GM06990 (cell line): ENCODE data around the gene ELMO1.

Source experiments
- DNase-seq: peaks from one replicate; pipeline ENCODE4 v3.0.0-alpha.2; 2011; ENCODE audit not compliant: insufficient read length; ENCODE audit errors: extremely low read depth
- H3K27me3 ChIP-seq: replicated peaks from 2 replicates; pipeline ENCODE4 v1.6.0; 2011; ENCODE audit warnings: low read length; ENCODE audit not compliant: control insufficient read depth, insufficient read depth
- H3K36me3 ChIP-seq: 2 replicates; pipeline ENCODE4 v1.5.1; 2011; ENCODE audit warnings: low read length; ENCODE audit not compliant: control insufficient read depth, insufficient read depth
- H3K4me3 ChIP-seq: replicated peaks from 2 replicates; pipeline ENCODE4 v1.5.1; 2011; ENCODE audit warnings: low read depth, mild to moderate bottlenecking, control low read depth, low read length
- TF ChIP-seq, protein P1 (sequence below): IDR thresholded peaks from 2 replicates; pipeline ENCODE4 v1.5.1; 2011; ENCODE audit warnings: low read length, control low read depth, mild to moderate bottlenecking, inconsistent platforms; ENCODE audit not compliant: insufficient read depth, poor library complexity, severe bottlenecking

The ELMO1 gene

DNA sequence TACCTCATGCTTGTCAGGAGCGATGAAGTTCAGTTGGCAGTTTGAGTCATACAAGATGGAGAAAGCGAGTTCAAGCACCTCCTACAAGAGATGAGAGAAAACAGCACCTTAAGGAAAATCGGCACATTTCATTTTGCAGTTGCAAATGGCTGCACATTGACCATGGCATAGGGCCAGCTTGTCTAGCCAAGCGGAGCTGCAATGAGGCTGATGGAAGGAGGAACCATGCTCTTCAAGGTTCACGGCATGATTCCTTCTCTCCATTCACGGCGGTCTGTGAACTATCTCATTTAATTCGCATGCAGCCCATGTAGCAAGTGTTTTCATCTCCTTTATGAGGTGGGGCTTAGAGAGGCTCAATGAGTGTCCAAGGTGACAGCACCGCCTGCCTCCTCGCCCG lies 587.0 kb downstream of the ELMO1 start:
- H3K36me3 ChIP-seq = peaks cover 22% of the 10 kb centered on the region
- TF ChIP-seq, protein P1, sequence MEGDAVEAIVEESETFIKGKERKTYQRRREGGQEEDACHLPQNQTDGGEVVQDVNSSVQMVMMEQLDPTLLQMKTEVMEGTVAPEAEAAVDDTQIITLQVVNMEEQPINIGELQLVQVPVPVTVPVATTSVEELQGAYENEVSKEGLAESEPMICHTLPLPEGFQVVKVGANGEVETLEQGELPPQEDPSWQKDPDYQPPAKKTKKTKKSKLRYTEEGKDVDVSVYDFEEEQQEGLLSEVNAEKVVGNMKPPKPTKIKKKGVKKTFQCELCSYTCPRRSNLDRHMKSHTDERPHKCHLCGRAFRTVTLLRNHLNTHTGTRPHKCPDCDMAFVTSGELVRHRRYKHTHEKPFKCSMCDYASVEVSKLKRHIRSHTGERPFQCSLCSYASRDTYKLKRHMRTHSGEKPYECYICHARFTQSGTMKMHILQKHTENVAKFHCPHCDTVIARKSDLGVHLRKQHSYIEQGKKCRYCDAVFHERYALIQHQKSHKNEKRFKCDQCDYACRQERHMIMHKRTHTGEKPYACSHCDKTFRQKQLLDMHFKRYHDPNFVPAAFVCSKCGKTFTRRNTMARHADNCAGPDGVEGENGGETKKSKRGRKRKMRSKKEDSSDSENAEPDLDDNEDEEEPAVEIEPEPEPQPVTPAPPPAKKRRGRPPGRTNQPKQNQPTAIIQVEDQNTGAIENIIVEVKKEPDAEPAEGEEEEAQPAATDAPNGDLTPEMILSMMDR = no peak
- no peak for DNase-seq

DNA sequence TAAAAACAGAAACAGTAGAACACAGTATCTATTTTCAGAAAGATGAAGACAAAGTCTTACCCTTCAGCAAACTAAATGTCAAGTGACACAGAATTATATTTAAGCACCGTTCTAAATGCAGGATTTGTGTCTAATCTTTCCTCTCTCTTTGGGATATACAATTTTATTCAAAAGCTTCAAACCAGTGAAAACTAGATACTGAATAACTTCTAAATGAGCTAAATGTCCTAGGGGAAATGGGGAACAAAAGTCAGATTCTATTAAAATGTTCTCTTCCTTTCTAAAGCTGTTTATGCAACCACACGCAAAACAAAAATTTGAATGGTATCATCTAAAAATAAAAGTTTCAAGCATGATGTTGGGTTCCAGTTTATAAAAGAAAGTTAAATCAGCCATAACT lies 588.0 kb downstream of the ELMO1 start:
- TF ChIP-seq, protein P1 = no peak
- no peaks in the 10 kb centered on the region for H3K27me3 ChIP-seq
- peaks cover 25% of the 10 kb centered on the region for H3K36me3 ChIP-seq
- DNase-seq = no peak
- H3K4me3 ChIP-seq = no peak overlapping the region

More for the DNA sequence above, 587.0 kb downstream of the ELMO1 start:
- H3K4me3 ChIP-seq = no peak overlapping the region
- H3K27me3 ChIP-seq = no peaks in the 10 kb centered on the region

GRCh38 chr7:36855330-36855729 lies 593.3 kb downstream of the ELMO1 start:
- Histone ChIP-seq H3K4me3 (no peak overlapping the region), H3K27me3 (no peaks in the 10 kb centered on the region), H3K36me3 (peaks cover 17% of the 10 kb centered on the region)
- no peak for DNase-seq
- TF ChIP-seq, protein P1 = no peak

- TF ChIP-seq, protein P1 = no peak
- DNase-seq = no peak
- Histone ChIP-seq H3K4me3 (no peak overlapping the region), H3K36me3 (peaks cover 16% of the 10 kb centered on the region), H3K27me3 (no peaks in the 10 kb centered on the region)
These were observed 594.0 kb downstream of the ELMO1 start for GRCh38 chr7:36854652-36855051.

- no peaks in the 10 kb centered on the region for H3K27me3 ChIP-seq
- TF ChIP-seq, protein P1 = no peak
- peaks cover 14% of the 10 kb centered on the region for H3K36me3 ChIP-seq
- H3K4me3 ChIP-seq = no peak overlapping the region
- no peak for DNase-seq
These were observed 595.7 kb downstream of the ELMO1 start for GRCh38 chr7:36852931-36853330.

DNA sequence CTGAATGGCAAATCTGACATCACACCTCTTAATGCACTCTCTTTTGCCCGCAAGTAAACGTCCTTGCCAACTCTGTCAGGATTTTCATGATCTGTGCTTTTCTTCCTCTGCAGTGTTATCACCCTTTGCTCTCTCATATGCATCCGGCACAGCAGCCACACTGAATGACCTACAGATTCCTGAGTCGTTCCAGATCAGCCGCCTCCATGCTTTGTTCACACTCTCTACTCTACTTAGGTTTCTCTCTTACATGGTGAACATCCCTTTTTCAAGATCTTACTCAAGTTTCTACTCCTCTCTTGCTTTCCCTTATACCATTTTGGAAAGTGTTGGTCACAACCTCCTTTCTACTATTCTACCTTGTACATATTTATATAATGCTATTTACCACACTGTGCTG lies 596.6 kb downstream of the ELMO1 start:
- Histone ChIP-seq H3K4me3 (no peak overlapping the region), H3K27me3 (no peaks in the 10 kb centered on the region), H3K36me3 (peaks cover 14% of the 10 kb centered on the region)
- no peak for DNase-seq
- TF ChIP-seq, protein P1 = no peak
